Measurements from ENCODE around the gene YIPF3. TPM values are rescaled to one million over a fixed set of nuclear protein-coding genes. Genes with fewer than 3 reads are reported as not detected.

Gene YIPF3
- total and polyA plus RNA-seq, 9 of the 15 experiments (the other 6 are each of a cell fraction or from before 2014, with no cell fraction given), result 27.5 to 75.3 (median 57.6) TPM

DNA sequence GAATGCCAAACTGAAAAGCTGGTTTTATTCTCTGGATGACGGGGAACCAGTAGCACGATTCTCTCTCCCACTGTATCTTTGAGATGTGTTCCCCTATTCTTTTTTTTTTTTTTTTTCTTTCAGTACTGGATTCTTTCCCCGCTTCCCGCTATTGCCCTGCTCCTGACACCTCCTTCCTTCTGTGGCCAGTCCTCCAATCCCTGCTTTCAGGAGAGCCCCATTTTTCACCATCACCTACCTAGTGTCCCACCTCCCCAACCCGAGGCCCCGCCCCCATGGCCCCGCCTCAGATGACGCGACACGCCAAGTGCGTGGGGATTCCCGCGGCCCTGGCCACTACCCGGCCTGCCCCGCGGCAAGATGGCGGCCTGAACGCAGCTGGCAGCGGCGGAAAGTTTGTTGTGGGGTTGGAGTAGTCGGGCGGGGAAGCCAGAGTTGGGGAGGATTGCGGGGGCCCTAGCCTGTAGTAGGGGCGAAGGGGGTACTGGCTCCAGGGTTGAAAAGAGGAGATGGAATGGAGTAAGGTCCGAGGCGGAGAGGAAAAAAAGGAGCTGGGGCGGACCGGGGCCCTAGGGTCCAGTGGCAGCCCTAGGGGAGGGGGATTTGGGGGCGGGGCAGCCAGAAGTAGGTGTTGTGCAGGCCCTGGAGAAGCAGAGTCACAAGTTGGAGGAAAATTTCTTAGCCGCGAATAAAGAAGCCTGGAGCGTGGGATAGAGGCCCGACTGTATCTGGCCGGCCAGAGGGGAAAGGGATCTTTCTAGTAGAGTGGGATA, 39.3 kb downstream of the YIPF3 start, which contains the start of gene TJAP1 (continued):
- TF ChIP-seq, protein P1, sequence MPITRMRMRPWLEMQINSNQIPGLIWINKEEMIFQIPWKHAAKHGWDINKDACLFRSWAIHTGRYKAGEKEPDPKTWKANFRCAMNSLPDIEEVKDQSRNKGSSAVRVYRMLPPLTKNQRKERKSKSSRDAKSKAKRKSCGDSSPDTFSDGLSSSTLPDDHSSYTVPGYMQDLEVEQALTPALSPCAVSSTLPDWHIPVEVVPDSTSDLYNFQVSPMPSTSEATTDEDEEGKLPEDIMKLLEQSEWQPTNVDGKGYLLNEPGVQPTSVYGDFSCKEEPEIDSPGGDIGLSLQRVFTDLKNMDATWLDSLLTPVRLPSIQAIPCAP (CRISPR knock-in tag; IDR thresholded peaks at IDR 0.05; ENCODE audit: borderline replicate concordance), result no peak
- TF ChIP-seq CEBPB (tag; IDR thresholded peaks at IDR 0.05) (no peak), ADNP (tag; IDR thresholded peaks at IDR 0.05) (no peak), FOSL1 (tag; conservative IDR thresholded peaks at IDR 0.05) (0 out of 2 replicates have a peak, but pooled peaks have one; percentile 32), NCOA1 (IDR thresholded peaks at IDR 0.05; ENCODE audit: low read depth) (no peak), ZNF224 (CRISPR knock-in tag; IDR thresholded peaks at IDR 0.05) (no peak), KAT8 (IDR thresholded peaks at IDR 0.05; ENCODE audit: low read depth) (no peak), HLTF (IDR thresholded peaks at IDR 0.05) (no peak), ZNF184 (CRISPR knock-in tag; IDR thresholded peaks at IDR 0.05) (no peak), CCAR2 (IDR thresholded peaks at IDR 0.05; ENCODE audit: low read depth, low read length) (no peak), NR2C1 (IDR thresholded peaks at IDR 0.05) (no peak), NR2C1 (tag; IDR thresholded peaks at IDR 0.05) (no peak), TCF3 (CRISPR knock-in tag; IDR thresholded peaks at IDR 0.05) (no peak), TARDBP (IDR thresholded peaks at IDR 0.05) (no peak), FOXJ3 (CRISPR knock-in tag; IDR thresholded peaks at IDR 0.05) (no peak), HEY1 (CRISPR knock-in tag; IDR thresholded peaks at IDR 0.05; ENCODE audit: borderline replicate concordance) (no peak), ZEB2 (IDR thresholded peaks at IDR 0.05) (no peak), NCOA2 (IDR thresholded peaks at IDR 0.05; ENCODE audit: partially characterized antibody in 2 of 2) (no peak), ATF7 (IDR thresholded peaks at IDR 0.05) (0 out of 2 replicates have a peak, but pooled peaks have one; percentile 12), ZNF584 (CRISPR knock-in tag; IDR thresholded peaks at IDR 0.05; ENCODE audit: low read depth) (no peak), TCF7L2 (IDR thresholded peaks at IDR 0.05; ENCODE audit: low read depth, low read length) (no peak), NCOR1 (IDR thresholded peaks at IDR 0.05) (peak; percentile 58)
- TF ChIP-seq, protein P2, sequence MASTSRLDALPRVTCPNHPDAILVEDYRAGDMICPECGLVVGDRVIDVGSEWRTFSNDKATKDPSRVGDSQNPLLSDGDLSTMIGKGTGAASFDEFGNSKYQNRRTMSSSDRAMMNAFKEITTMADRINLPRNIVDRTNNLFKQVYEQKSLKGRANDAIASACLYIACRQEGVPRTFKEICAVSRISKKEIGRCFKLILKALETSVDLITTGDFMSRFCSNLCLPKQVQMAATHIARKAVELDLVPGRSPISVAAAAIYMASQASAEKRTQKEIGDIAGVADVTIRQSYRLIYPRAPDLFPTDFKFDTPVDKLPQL (IDR thresholded peaks at IDR 0.05; ENCODE audit: extremely low read depth, insufficient read length), result no peak
- TF ChIP-seq, protein P3, sequence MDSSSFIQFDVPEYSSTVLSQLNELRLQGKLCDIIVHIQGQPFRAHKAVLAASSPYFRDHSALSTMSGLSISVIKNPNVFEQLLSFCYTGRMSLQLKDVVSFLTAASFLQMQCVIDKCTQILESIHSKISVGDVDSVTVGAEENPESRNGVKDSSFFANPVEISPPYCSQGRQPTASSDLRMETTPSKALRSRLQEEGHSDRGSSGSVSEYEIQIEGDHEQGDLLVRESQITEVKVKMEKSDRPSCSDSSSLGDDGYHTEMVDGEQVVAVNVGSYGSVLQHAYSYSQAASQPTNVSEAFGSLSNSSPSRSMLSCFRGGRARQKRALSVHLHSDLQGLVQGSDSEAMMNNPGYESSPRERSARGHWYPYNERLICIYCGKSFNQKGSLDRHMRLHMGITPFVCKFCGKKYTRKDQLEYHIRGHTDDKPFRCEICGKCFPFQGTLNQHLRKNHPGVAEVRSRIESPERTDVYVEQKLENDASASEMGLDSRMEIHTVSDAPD (CRISPR knock-in tag; IDR thresholded peaks at IDR 0.05), result no peak
- TF ChIP-seq, protein P4, sequence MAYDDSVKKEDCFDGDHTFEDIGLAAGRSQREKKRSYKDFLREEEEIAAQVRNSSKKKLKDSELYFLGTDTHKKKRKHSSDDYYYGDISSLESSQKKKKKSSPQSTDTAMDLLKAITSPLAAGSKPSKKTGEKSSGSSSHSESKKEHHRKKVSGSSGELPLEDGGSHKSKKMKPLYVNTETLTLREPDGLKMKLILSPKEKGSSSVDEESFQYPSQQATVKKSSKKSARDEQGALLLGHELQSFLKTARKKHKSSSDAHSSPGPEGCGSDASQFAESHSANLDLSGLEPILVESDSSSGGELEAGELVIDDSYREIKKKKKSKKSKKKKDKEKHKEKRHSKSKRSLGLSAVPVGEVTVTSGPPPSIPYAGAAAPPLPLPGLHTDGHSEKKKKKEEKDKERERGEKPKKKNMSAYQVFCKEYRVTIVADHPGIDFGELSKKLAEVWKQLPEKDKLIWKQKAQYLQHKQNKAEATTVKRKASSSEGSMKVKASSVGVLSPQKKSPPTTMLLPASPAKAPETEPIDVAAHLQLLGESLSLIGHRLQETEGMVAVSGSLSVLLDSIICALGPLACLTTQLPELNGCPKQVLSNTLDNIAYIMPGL (CRISPR knock-in tag; IDR thresholded peaks at IDR 0.05), result peak; percentile 64; the same call in 1 of the 2 replicates
- TF ChIP-seq, protein P5, sequence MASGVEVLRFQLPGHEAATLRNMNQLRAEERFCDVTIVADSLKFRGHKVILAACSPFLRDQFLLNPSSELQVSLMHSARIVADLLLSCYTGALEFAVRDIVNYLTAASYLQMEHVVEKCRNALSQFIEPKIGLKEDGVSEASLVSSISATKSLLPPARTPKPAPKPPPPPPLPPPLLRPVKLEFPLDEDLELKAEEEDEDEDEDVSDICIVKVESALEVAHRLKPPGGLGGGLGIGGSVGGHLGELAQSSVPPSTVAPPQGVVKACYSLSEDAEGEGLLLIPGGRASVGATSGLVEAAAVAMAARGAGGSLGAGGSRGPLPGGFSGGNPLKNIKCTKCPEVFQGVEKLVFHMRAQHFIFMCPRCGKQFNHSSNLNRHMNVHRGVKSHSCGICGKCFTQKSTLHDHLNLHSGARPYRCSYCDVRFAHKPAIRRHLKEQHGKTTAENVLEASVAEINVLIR (CRISPR knock-in tag; IDR thresholded peaks at IDR 0.05), result no peak
